HCT116 (cell line): ENCODE data around the gene GYS1. TPM values are rescaled to one million over a fixed set of nuclear protein-coding genes. Genes with fewer than 3 reads are reported as not detected.
A peak's percentile ranks its signal among the peaks of the same experiment; 100 is the strongest.

Source experiments
- ATAC-seq: fragments of 200-7000 bp; cut with Tn5 transposase; 2 replicates; pipeline ENCODE4 v1.9.1; 2020; ENCODE audit warnings: mild to moderate bottlenecking, moderate library complexity
- BruUV-seq: library from RNA; stranded (reverse); fragments of 400-500 nt; replicated peaks from 2 replicates; lab custom pipeline; 2021; lab: Mats Ljungman, UMichigan
- CTCF ChIA-PET: fragments of 300-600 bp; sonication (Branson Sonifier 250); formaldehyde crosslinking; loops from one replicate; lab custom pipeline; 2021; ENCODE audit warnings: antibody characterized with exemption; lab: Charles Lee
- POLR2A ChIA-PET: fragments of 300-600, 350-600 bp; sonication (Branson Sonifier 250); formaldehyde crosslinking; loops from one replicate; lab custom pipeline; 2021; ENCODE audit warnings: antibody characterized with exemption; lab: Charles Lee
- RAD21 ChIA-PET, 2 experiments: fragments of 300-600 bp; sonication (Branson Sonifier 250); formaldehyde crosslinking; loops; one replicate each; lab custom pipeline; 2023; ENCODE audit warnings: low total read pairs in 2 of 2; ENCODE audit not compliant: uncharacterized antibody in 2 of 2, unreplicated experiment in 2 of 2, low non-redundant PET in 1 of 2; lab: Charles Lee
- DNase-seq: peaks from one replicate; pipeline ENCODE4 v3.0.0-alpha.2; 2010; ENCODE audit warnings: low read depth, low spot score
- H2AFZ ChIP-seq: fragments of 200-600 bp; shearing (Covaris generic), sonication (generic); 2 replicates; pipeline ENCODE4 v1.6.1; 2017; ENCODE audit warnings: low read depth, mixed run types, mixed read lengths, antibody characterized with exemption, low read length; ENCODE audit not compliant: poor library complexity, severe bottlenecking
- H3K27ac ChIP-seq: 2 replicates; pipeline ENCODE4 v1.5.1; 2012; ENCODE audit warnings: low read depth, low read length
- H3K27me3 ChIP-seq: fragments of 200-600 bp; sonication (generic); 2 replicates; pipeline ENCODE4 v1.6.1; 2016; ENCODE audit warnings: mixed run types, low read length, mixed read lengths; ENCODE audit not compliant: insufficient read depth
- H3K36me3 ChIP-seq, 2 experiments: fragments of 200-500 bp in 1 of 2; fragments of 200-600 bp in 1 of 2; sonication (Bioruptor generic) in 1 of 2; sonication (generic) in 1 of 2; 2 replicates each; pipeline versions ENCODE4 v1.5.1 to v1.6.1; 2014 to 2016; ENCODE audit warnings: low read length in 2 of 2, inconsistent platforms in 1 of 2, mixed read lengths in 1 of 2, mixed run types in 1 of 2; ENCODE audit not compliant: insufficient read depth in 2 of 2, control insufficient read depth in 1 of 2
- H3K4me1 ChIP-seq, 2 experiments: fragments of 200-600 bp in 1 of 2; sonication (generic) in 1 of 2; 2 replicates each; pipeline versions ENCODE4 v1.5.1 to v1.6.1; 2012 to 2017; ENCODE audit warnings: low read length in 2 of 2, inconsistent platforms in 1 of 2, mild to moderate bottlenecking in 1 of 2, mixed read lengths in 1 of 2, mixed run types in 1 of 2, moderate library complexity in 1 of 2; ENCODE audit not compliant: insufficient read depth in 2 of 2, control insufficient read depth in 1 of 2
- H3K4me2 ChIP-seq: fragments of 200-600 bp; sonication (generic); 2 replicates; pipeline ENCODE4 v1.6.1; 2017; ENCODE audit warnings: mixed run types, low read length, mixed read lengths
- H3K4me3 ChIP-seq, 2 experiments: fragments of 200-600 bp in 1 of 2; sonication (generic) in 1 of 2; replicated peaks in 1 of 2; 2 replicates each; pipeline ENCODE4 v1.5.1; 2011 to 2016; ENCODE audit warnings: low read length in 2 of 2, control low read depth in 1 of 2, low read depth in 1 of 2, mild to moderate bottlenecking in 1 of 2, mixed read lengths in 1 of 2, mixed run types in 1 of 2
- H3K79me2 ChIP-seq: fragments of 200-600 bp; sonication (generic); 2 replicates; pipeline ENCODE4 v1.6.1; 2017; ENCODE audit warnings: mild to moderate bottlenecking, mixed run types, low read length, moderate library complexity, mixed read lengths; ENCODE audit not compliant: insufficient read depth
- H3K9ac ChIP-seq: fragments of 200-600 bp; sonication (generic); 2 replicates; pipeline ENCODE4 v1.6.1; 2016; ENCODE audit warnings: low read length, mixed read lengths
- H3K9me2 ChIP-seq: fragments of 200-600 bp; sonication (generic), shearing (Covaris generic); 2 replicates; pipeline ENCODE4 v1.6.1; 2017; ENCODE audit warnings: mixed run types, mild to moderate bottlenecking, moderate library complexity; ENCODE audit not compliant: insufficient read depth
- H3K9me3 ChIP-seq, 2 experiments: fragments of 200-500 bp in 1 of 2; fragments of 200-600 bp in 1 of 2; sonication (Bioruptor generic) in 1 of 2; sonication (generic) in 1 of 2; 2 replicates each; pipeline ENCODE4 v1.6.1; 2014 to 2017; ENCODE audit warnings: low read length in 2 of 2, mixed read lengths in 2 of 2, inconsistent platforms in 1 of 2, low read depth in 1 of 2, mild to moderate bottlenecking in 1 of 2, mixed run types in 1 of 2, moderate library complexity in 1 of 2; ENCODE audit not compliant: control insufficient read depth in 1 of 2, insufficient read depth in 1 of 2
- H4K20me1 ChIP-seq: fragments of 200-600 bp; sonication (generic), shearing (Covaris generic); 2 replicates; pipeline ENCODE4 v1.6.1; 2017; ENCODE audit warnings: mixed run types, mild to moderate bottlenecking, moderate library complexity; ENCODE audit not compliant: insufficient read depth
- CBX3 ChIP-seq: IDR thresholded peaks from 2 replicates; pipeline ENCODE4 v1.6.1; 2012; ENCODE audit warnings: low read depth
- CEBPB ChIP-seq: IDR thresholded peaks from 2 replicates; pipeline ENCODE4 v1.6.1; 2012; ENCODE audit warnings: low read depth
- EGR1 ChIP-seq: IDR thresholded peaks from 2 replicates; pipeline ENCODE4 v1.6.1; 2012; ENCODE audit warnings: low read depth
- POLR2A ChIP-seq: IDR thresholded peaks from 2 replicates; pipeline ENCODE4 v1.7.0; 2011; ENCODE audit warnings: borderline replicate concordance; ENCODE audit not compliant: insufficient read depth, insufficient read length; ENCODE audit errors: extremely low read depth
- RAD21 ChIP-seq: IDR thresholded peaks from 2 replicates; pipeline ENCODE4 v1.6.1; 2012; ENCODE audit warnings: low read depth, mild to moderate bottlenecking
- SP1 ChIP-seq: IDR thresholded peaks from 2 replicates; pipeline ENCODE4 v1.6.1; 2012; ENCODE audit warnings: low read depth
- YY1 ChIP-seq: IDR thresholded peaks from 2 replicates; pipeline ENCODE4 v1.6.1; 2011; ENCODE audit warnings: low read length, low read depth, moderate library complexity, mild to moderate bottlenecking; ENCODE audit not compliant: insufficient replicate concordance; ENCODE audit errors: extremely low read depth
- ZNF274 ChIP-seq: fragments of 200-500 bp; sonication (Bioruptor generic); IDR thresholded peaks from 2 replicates; pipeline ENCODE4 v1.6.1; 2014; ENCODE audit warnings: mild to moderate bottlenecking, low read depth, low read length, inconsistent platforms
- intact Hi-C: fragments of 100-400 bp; cut with micrococcal nuclease; formaldehyde crosslinking; loops from 2 replicates; pipeline ENCODE4 v1.10.0; 2022
- total RNA-seq: library from RNA; stranded (reverse); gene quantifications from one replicate; pipeline ENCODE4 v1.2.1, GENCODE V29; 2021; ENCODE audit not compliant: unreplicated experiment
- TF ChIP-seq, protein P1 (sequence below), 3 experiments: fragments of 200-600 bp in 1 of 3; sonication (generic) in 1 of 3; IDR thresholded peaks in 2 of 3; conservative IDR thresholded peaks in 1 of 3; 2 replicates each; pipeline ENCODE4 v1.5.1; 2012 to 2017; ENCODE audit warnings: low read depth in 2 of 3, low read length in 2 of 3, antibody characterized with exemption in 1 of 3, borderline replicate concordance in 1 of 3, control low read depth in 1 of 3, mild to moderate bottlenecking in 1 of 3, mixed read lengths in 1 of 3, mixed run types in 1 of 3, moderate library complexity in 1 of 3; ENCODE audit not compliant: insufficient read depth in 1 of 3
- TF ChIP-seq, protein P2 (sequence below): IDR thresholded peaks from 2 replicates; pipeline ENCODE4 v1.6.1; 2012
- TF ChIP-seq, protein P3 (sequence below): IDR thresholded peaks from 2 replicates; pipeline ENCODE4 v1.6.1; 2012; ENCODE audit warnings: low read depth

Gene GYS1
- total RNA-seq, 1 experiment from 2014 or later = 50.7 TPM

DNA sequence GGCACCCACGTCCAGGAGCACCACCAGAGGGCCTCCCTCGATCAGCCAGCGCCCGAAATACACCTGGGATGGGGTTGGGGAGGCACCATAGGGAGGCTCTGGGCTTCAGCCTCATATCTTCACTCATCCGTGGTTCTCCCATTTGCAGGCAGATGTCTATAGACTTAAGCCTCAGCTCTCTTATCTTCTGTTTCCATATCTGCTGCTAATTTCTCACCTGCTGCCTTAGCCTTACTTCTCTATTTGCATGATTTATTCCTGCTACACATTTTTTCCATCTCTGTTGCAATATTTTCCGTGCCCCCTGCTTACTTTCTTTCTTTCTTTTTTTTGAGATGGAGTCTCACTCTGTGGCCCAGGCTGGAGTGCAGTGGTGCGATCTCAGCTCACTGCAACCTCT is 5.8 kb downstream of the GYS1 start:
- Histone ChIP-seq H3K79me2 (peaks cover 19% of the 10 kb centered on the region), H3K27ac (no peak overlapping the region), H4K20me1 (no peaks in the 10 kb centered on the region), H3K4me1 (peaks cover 6 to 11% of the 10 kb centered on the region in 2 experiments; a peak in 3 of 4 replicates)
- no peak for DNase-seq
- RAD21 ChIA-PET = no interaction called here
- no TSS peak for BruUV-seq
- intact Hi-C loops = no loop called here
- TF ChIP-seq, protein P1, sequence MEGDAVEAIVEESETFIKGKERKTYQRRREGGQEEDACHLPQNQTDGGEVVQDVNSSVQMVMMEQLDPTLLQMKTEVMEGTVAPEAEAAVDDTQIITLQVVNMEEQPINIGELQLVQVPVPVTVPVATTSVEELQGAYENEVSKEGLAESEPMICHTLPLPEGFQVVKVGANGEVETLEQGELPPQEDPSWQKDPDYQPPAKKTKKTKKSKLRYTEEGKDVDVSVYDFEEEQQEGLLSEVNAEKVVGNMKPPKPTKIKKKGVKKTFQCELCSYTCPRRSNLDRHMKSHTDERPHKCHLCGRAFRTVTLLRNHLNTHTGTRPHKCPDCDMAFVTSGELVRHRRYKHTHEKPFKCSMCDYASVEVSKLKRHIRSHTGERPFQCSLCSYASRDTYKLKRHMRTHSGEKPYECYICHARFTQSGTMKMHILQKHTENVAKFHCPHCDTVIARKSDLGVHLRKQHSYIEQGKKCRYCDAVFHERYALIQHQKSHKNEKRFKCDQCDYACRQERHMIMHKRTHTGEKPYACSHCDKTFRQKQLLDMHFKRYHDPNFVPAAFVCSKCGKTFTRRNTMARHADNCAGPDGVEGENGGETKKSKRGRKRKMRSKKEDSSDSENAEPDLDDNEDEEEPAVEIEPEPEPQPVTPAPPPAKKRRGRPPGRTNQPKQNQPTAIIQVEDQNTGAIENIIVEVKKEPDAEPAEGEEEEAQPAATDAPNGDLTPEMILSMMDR (IDR thresholded peaks at IDR 0.05 in 2 of 3, conservative IDR thresholded peaks at IDR 0.05 in 1 of 3; ENCODE audit: borderline replicate concordance in 1 of 3, insufficient read depth in 1 of 3, low read depth in 2 of 3, low read length in 2 of 3) = peak in 1 of 3 experiments; percentile 19; a peak in 1 of 6 replicates
- TF ChIP-seq ZNF274 = no peak
- TF ChIP-seq, all 23 proteins: peak for 1
- H3K27me3 ChIP-seq = no peaks in the 10 kb centered on the region
- H3K9me3 ChIP-seq = no peaks in the 10 kb centered on the region
- POLR2A ChIA-PET = no interaction called here
- CTCF ChIA-PET = interaction anchor here (1.3 to 1.6 kb wide), 2 partner anchors 10 to 17 kb away, joined by 3 to 7 read pairs; no protein-coding TSS in a partner anchor
- no peaks in the 10 kb centered on the region for H3K9me2 ChIP-seq
- no peak overlapping the region for H3K4me2 ChIP-seq
- H3K4me3 ChIP-seq = no peak overlapping the region
- peak; percentile 46 for ATAC-seq
- H2AFZ ChIP-seq = no peak overlapping the region
- H3K36me3 ChIP-seq = peaks cover 14 to 23% of the 10 kb centered on the region in 2 experiments; a peak in 2 of 4 replicates
- no peak overlapping the region for H3K9ac ChIP-seq

DNA sequence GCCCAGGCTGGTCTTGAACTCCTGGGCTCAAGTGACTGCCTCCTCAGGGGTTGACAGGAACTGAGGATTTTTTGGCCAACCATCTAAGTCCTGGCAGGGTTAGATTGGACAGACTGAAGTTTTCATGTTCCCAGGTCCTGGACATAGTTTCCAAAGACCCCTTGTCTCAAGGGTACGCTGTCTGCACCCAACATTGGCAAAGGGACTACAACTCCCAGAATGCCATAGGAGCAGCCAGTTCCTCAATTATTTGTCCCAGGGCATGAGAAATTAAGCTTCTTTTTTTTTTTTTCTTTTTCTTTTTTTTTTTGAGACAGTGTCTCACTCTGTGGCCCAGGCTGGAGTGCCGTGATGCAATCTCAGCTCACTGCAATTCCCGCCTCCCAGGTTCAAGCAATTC is 6.9 kb downstream of the GYS1 start:
- H3K4me3 ChIP-seq = no peak overlapping the region
- H3K27me3 ChIP-seq = no peaks in the 10 kb centered on the region
- ChIA-PET CTCF (interaction anchor here (0.6 to 1.3 kb wide), 2 partner anchors 16 to 1456 kb away, joined by 3 to 7 read pairs; no protein-coding TSS in a partner anchor), POLR2A (no interaction called here), RAD21 (no interaction called here)
- H3K9ac ChIP-seq = no peak overlapping the region
- H3K79me2 ChIP-seq = peaks cover 9% of the 10 kb centered on the region
- intact Hi-C loops = no loop called here
- no peak overlapping the region for H2AFZ ChIP-seq
- no peaks in the 10 kb centered on the region for H3K9me3 ChIP-seq
- no peaks in the 10 kb centered on the region for H4K20me1 ChIP-seq
- TF ChIP-seq, protein P1 (IDR thresholded peaks at IDR 0.05 in 2 of 3, conservative IDR thresholded peaks at IDR 0.05 in 1 of 3; ENCODE audit: borderline replicate concordance in 1 of 3, insufficient read depth in 1 of 3, low read depth in 2 of 3, low read length in 2 of 3) = no peak
- TF ChIP-seq YY1 (no peak), SP1 (no peak), POLR2A (no peak), EGR1 (no peak), CBX3 (no peak), CEBPB (no peak), RAD21 (no peak), ZNF274 (no peak)
- TF ChIP-seq, protein P2, sequence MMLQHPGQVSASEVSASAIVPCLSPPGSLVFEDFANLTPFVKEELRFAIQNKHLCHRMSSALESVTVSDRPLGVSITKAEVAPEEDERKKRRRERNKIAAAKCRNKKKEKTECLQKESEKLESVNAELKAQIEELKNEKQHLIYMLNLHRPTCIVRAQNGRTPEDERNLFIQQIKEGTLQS = no peak
- TF ChIP-seq, protein P3, sequence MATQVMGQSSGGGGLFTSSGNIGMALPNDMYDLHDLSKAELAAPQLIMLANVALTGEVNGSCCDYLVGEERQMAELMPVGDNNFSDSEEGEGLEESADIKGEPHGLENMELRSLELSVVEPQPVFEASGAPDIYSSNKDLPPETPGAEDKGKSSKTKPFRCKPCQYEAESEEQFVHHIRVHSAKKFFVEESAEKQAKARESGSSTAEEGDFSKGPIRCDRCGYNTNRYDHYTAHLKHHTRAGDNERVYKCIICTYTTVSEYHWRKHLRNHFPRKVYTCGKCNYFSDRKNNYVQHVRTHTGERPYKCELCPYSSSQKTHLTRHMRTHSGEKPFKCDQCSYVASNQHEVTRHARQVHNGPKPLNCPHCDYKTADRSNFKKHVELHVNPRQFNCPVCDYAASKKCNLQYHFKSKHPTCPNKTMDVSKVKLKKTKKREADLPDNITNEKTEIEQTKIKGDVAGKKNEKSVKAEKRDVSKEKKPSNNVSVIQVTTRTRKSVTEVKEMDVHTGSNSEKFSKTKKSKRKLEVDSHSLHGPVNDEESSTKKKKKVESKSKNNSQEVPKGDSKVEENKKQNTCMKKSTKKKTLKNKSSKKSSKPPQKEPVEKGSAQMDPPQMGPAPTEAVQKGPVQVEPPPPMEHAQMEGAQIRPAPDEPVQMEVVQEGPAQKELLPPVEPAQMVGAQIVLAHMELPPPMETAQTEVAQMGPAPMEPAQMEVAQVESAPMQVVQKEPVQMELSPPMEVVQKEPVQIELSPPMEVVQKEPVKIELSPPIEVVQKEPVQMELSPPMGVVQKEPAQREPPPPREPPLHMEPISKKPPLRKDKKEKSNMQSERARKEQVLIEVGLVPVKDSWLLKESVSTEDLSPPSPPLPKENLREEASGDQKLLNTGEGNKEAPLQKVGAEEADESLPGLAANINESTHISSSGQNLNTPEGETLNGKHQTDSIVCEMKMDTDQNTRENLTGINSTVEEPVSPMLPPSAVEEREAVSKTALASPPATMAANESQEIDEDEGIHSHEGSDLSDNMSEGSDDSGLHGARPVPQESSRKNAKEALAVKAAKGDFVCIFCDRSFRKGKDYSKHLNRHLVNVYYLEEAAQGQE = no peak
- peaks cover 0 to 3% of the 10 kb centered on the region in 2 experiments; a peak in 1 of 4 replicates for H3K4me1 ChIP-seq
- no peak overlapping the region for H3K27ac ChIP-seq
- H3K36me3 ChIP-seq = peaks cover 17 to 31% of the 10 kb centered on the region in 2 experiments; a peak in 3 of 4 replicates
- no peak for ATAC-seq
- DNase-seq = no peak
- no peak overlapping the region for H3K4me2 ChIP-seq
- BruUV-seq = no TSS peak
- H3K9me2 ChIP-seq = no peaks in the 10 kb centered on the region
